LNCaP clone FGC (cell line): ENCODE measurements around the gene LYPD3.

Experiments used
- DNase-seq: peaks from one replicate; pipeline ENCODE4 v3.0.0-alpha.2; 2011; ENCODE audit warnings: low read depth
- H3K4me3 ChIP-seq: 2 replicates; pipeline ENCODE4 v1.5.1; 2011; ENCODE audit warnings: mild to moderate bottlenecking, low read depth, low read length, control low read depth
- TF ChIP-seq, protein P1 (sequence below): IDR thresholded peaks from 2 replicates; pipeline ENCODE4 v1.5.1; 2012; ENCODE audit warnings: mild to moderate bottlenecking; ENCODE audit not compliant: control insufficient read depth, insufficient read depth; ENCODE audit errors: extremely low read depth

LYPD3 gene

DNA sequence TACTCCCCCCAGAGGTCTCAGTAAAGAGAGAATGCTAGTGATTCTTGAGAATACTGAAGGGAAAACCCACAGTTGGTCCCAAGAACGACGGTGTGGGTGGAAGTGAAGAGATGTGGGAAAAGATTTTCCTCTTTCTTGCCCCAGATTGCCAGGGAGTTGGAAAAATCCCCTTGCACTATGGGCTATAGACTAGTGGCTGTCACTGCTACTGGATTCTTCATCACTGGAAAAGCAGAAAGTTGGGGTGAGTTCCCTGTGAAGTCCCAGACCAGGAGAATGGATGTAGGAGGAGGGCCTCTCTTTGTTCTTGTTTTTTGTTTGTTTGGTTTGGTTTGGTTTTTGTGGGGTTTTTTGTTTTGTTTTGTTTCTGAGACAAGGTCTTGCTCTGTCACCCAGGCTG, 11.4 kb downstream of the LYPD3 start:
- DNase-seq, result no peak
- TF ChIP-seq, protein P1, sequence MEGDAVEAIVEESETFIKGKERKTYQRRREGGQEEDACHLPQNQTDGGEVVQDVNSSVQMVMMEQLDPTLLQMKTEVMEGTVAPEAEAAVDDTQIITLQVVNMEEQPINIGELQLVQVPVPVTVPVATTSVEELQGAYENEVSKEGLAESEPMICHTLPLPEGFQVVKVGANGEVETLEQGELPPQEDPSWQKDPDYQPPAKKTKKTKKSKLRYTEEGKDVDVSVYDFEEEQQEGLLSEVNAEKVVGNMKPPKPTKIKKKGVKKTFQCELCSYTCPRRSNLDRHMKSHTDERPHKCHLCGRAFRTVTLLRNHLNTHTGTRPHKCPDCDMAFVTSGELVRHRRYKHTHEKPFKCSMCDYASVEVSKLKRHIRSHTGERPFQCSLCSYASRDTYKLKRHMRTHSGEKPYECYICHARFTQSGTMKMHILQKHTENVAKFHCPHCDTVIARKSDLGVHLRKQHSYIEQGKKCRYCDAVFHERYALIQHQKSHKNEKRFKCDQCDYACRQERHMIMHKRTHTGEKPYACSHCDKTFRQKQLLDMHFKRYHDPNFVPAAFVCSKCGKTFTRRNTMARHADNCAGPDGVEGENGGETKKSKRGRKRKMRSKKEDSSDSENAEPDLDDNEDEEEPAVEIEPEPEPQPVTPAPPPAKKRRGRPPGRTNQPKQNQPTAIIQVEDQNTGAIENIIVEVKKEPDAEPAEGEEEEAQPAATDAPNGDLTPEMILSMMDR, result no peak
- no peak overlapping the region for H3K4me3 ChIP-seq

DNA sequence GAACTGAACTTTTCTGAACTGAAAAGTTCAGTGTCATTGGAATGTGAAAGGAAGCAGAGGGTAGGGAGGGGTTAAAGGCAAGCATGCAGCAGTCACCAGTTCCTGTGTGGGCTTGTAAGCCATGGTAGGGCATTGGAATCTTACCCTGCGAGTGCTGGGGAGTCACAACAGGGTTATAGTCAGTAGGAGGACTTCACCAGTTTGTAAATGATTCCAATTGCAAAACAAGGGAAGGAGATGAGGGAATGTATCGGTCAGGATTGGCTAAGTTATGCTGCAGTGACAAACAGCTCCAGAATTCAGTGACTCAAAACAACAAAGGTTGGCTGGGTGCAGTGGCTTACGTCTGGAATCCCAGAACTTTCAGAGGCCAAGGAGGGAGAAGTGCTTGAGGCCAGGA, 12.8 kb downstream of the LYPD3 start:
- TF ChIP-seq, protein P1, result no peak
- DNase-seq, result no peak
- no peak overlapping the region for H3K4me3 ChIP-seq

DNA sequence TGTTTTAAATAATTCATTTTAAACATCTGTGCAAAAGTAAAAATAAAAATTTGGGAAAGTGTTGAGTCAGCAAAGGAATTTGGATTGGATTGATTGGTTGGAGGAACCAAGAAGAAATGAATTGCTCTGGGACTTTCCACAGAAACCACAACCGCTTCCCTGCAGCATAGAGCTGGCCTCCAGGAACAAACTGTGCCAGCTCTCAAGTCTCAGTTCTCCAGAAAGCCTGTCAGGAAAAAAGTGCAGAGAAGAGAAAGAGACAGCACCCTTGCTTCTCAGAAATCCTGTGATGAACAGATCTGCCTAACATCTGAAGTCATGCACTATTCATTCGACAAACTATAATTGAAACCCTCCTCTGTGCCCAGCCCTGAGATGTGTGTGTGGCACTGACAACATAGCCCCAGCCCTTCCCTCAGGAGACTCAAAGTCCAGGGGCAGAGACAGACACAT, 14.8 kb downstream of the LYPD3 start:
- H3K4me3 ChIP-seq, result no peak overlapping the region
- TF ChIP-seq, protein P1, result no peak
- no peak for DNase-seq

DNA sequence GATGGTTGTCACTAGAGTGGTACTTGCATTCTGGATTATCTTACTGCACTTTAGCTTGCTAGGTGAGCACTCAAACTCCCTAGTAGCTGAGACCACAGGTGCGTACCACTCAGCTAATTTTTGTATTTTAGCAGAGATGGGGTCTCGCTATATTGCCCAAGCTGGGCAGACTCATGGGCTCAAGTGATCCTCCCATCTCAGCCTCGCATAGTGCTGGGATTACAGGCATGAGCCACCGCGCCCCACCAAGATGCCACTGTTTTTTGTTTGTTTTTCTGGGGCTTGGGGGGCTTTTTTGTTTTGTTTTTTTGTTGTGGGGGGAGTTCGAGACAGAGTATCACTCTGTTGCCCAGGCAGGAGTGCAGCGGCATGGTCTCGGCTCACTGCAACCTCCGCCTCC, 17.8 kb downstream of the LYPD3 start:
- no peak for DNase-seq
- TF ChIP-seq, protein P1, result no peak
- no peak overlapping the region for H3K4me3 ChIP-seq

DNA sequence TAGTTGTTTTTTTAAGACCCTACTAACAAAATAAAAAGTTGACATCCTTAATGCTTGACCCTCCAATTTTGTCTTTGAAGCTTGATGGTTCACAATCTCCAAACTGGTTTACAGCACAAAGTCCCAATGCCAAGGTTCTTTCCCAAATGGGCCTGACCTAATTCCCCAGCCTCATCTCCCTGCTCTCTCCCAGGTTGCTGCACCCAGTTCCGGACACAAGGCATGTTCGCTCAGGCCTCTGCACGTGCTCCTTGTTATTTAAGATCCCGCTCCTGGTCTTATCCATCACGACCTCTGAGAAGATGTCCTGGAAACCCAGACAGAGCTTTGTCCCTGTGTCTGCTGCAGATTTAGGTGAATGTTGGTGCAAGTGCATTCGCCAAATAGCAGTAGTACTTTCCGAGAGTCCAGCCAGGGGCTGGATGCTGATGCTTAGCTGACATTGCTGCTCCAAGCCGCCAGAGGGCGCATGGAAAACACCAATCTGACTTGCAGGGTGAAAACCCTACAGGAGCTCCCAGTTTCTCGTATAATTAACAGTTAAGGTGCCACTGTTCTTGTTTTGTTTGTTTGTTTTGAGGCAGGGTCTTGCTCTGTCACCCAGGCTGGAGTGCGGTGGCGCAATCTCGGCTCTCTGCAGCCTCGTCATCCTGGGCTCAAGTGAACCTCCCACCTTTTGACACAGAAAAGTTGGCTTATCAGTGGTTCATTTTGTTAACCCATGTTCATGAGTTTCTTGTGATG, 18.5 kb downstream of the LYPD3 start:
- no peak overlapping the region for H3K4me3 ChIP-seq
- no peak for DNase-seq
- TF ChIP-seq, protein P1, result peak; percentile 67

DNA sequence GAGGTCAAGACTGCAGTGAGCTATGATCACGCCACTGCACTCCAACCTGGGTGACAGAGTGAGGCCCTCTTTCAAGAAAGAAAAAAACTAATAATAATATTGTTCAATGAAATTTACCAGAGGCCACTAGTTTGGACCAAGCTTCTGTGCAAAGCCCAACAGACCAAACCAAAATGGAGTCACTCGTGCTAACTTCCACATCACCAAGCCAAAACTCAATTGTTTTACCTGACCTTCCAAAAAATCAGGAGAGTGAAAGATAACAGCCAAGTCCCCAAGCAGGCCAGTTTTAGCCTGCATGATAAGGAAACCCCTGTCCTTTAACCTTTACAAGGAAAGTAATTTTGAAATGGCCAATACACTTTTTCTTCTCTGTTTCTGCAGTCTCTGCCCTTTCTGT, 20.0 kb downstream of the LYPD3 start:
- DNase-seq, result no peak
- no peak overlapping the region for H3K4me3 ChIP-seq
- TF ChIP-seq, protein P1, result no peak
